A673 (cell line): ENCODE results near the gene SECISBP2.

Source experiments
- CTCF ChIP-seq: fragments of 300-800, 200-600 bp; sonication (generic); conservative IDR thresholded peaks from 2 replicates; pipeline ENCODE4 v1.5.1; 2017; ENCODE audit warnings: low read depth, mild to moderate bottlenecking, antibody characterized with exemption, low read length, moderate library complexity, mixed read lengths
- EZH2 ChIP-seq: fragments of 200-600 bp; sonication (generic); IDR thresholded peaks from 2 replicates; pipeline ENCODE4 v1.6.1; 2017; ENCODE audit warnings: borderline replicate concordance, low read depth, mild to moderate bottlenecking, mixed read lengths, antibody characterized with exemption, low read length; ENCODE audit not compliant: poor library complexity, severe bottlenecking

- TF ChIP-seq CTCF: no peak
- no peak for TF ChIP-seq EZH2
Measured at GRCh38 chr9:89304020-89304833, 14.1 kb upstream of the SECISBP2 start.
